H9 (cell line): ENCODE results near the gene SRCAP. TPM values are rescaled to one million over a fixed set of nuclear protein-coding genes. Genes with fewer than 3 reads are reported as not detected.

ENCODE experiments used
- DNase-seq: peaks from one replicate; pipeline ENCODE4 v3.0.0-alpha.2; 2017
- H2AFZ ChIP-seq: one replicate; pipeline ENCODE4 v1.6.1; 2013; ENCODE audit warnings: mild to moderate bottlenecking, low read length, control low read depth, moderate library complexity
- H2AK5ac ChIP-seq: 2 replicates; pipeline ENCODE4 v1.6.1; 2013; ENCODE audit warnings: low read length, control low read depth, mixed read lengths; ENCODE audit not compliant: insufficient read length
- H2BK120ac ChIP-seq: one replicate; pipeline ENCODE4 v1.6.1; 2013; ENCODE audit warnings: low read depth, mild to moderate bottlenecking, low read length, control low read depth, inconsistent platforms; ENCODE audit not compliant: poor library complexity, severe bottlenecking
- H2BK12ac ChIP-seq: 2 replicates; pipeline ENCODE4 v1.6.1; 2013; ENCODE audit warnings: low read length, control low read depth, mixed read lengths, low read depth; ENCODE audit not compliant: insufficient read length
- H2BK15ac ChIP-seq: 2 replicates; pipeline ENCODE4 v1.6.1; 2013; ENCODE audit warnings: low read depth, low read length, control low read depth
- H2BK20ac ChIP-seq: one replicate; pipeline ENCODE4 v1.6.1; 2013; ENCODE audit warnings: low read depth, mild to moderate bottlenecking, low read length, control low read depth, inconsistent platforms; ENCODE audit not compliant: poor library complexity, severe bottlenecking
- H2BK5ac ChIP-seq: 2 replicates; pipeline ENCODE4 v1.6.1; 2013; ENCODE audit warnings: low read length, control low read depth, mixed read lengths; ENCODE audit not compliant: insufficient read length
- H3K14ac ChIP-seq: 2 replicates; pipeline ENCODE4 v1.6.1; 2013; ENCODE audit warnings: low read length, control low read depth; ENCODE audit not compliant: insufficient read depth
- H3K18ac ChIP-seq: 2 replicates; pipeline ENCODE4 v1.6.1; 2013; ENCODE audit warnings: low read depth, mild to moderate bottlenecking, mixed read lengths, low read length, control low read depth; ENCODE audit not compliant: insufficient read length
- H3K23ac ChIP-seq: 2 replicates; pipeline ENCODE4 v1.6.1; 2013; ENCODE audit warnings: low read length, control low read depth, mixed read lengths, low read depth; ENCODE audit not compliant: insufficient read length
- H3K23me2 ChIP-seq: 2 replicates; pipeline ENCODE4 v1.6.1; 2013; ENCODE audit warnings: low read depth, mild to moderate bottlenecking, mixed read lengths, low read length, control low read depth; ENCODE audit not compliant: insufficient read length, poor library complexity, severe bottlenecking
- H3K27ac ChIP-seq: 2 replicates; pipeline ENCODE4 v1.5.1; 2013; ENCODE audit warnings: low read length, control low read depth, mixed read lengths, low read depth; ENCODE audit not compliant: insufficient read length
- H3K27me3 ChIP-seq: 2 replicates; pipeline ENCODE4 v1.6.1; 2013; ENCODE audit warnings: low read length, control low read depth, inconsistent platforms; ENCODE audit not compliant: insufficient read depth
- H3K4ac ChIP-seq: 2 replicates; pipeline ENCODE4 v1.6.1; 2013; ENCODE audit warnings: low read depth, mild to moderate bottlenecking, control low read depth, inconsistent platforms, low read length, moderate library complexity
- H3K4me1 ChIP-seq: 2 replicates; pipeline ENCODE4 v1.6.1; 2013; ENCODE audit warnings: low read length, control low read depth, inconsistent platforms; ENCODE audit not compliant: insufficient read depth
- H3K4me2 ChIP-seq: 2 replicates; pipeline ENCODE4 v1.6.1; 2013; ENCODE audit warnings: low read length, control low read depth, mixed read lengths; ENCODE audit not compliant: insufficient read length, insufficient read depth
- H3K56ac ChIP-seq: 2 replicates; pipeline ENCODE4 v1.6.1; 2013; ENCODE audit warnings: low read depth, mild to moderate bottlenecking, mixed read lengths, low read length, control low read depth; ENCODE audit not compliant: insufficient read length
- H3K79me1 ChIP-seq: 2 replicates; pipeline ENCODE4 v1.6.1; 2013; ENCODE audit warnings: low read depth, mild to moderate bottlenecking, moderate library complexity, low read length, control low read depth, inconsistent platforms; ENCODE audit not compliant: insufficient read depth, poor library complexity, severe bottlenecking
- H3K79me2 ChIP-seq: 2 replicates; pipeline ENCODE4 v1.6.1; 2013; ENCODE audit warnings: low read length, control low read depth, inconsistent platforms; ENCODE audit not compliant: insufficient read depth
- H3K9ac ChIP-seq: 2 replicates; pipeline ENCODE4 v1.6.1; 2013; ENCODE audit warnings: low read length, control low read depth, mixed read lengths; ENCODE audit not compliant: insufficient read length; ENCODE audit errors: extremely low read depth
- H3K9me3 ChIP-seq: one replicate; pipeline ENCODE4 v1.6.1; 2013; ENCODE audit warnings: low read depth, low read length, inconsistent platforms; ENCODE audit not compliant: control insufficient read depth
- H3T11ph ChIP-seq: one replicate; pipeline ENCODE4 v1.6.1; 2013; ENCODE audit warnings: mild to moderate bottlenecking, low read length, control low read depth, inconsistent platforms
- H4K20me1 ChIP-seq: one replicate; pipeline ENCODE4 v1.6.1; 2013; ENCODE audit not compliant: control insufficient read depth, insufficient read length, insufficient read depth
- H4K5ac ChIP-seq: 2 replicates; pipeline ENCODE4 v1.6.1; 2013; ENCODE audit warnings: low read depth, mild to moderate bottlenecking, mixed read lengths, low read length, control low read depth; ENCODE audit not compliant: insufficient read length
- H4K8ac ChIP-seq: replicated peaks from 2 replicates; pipeline ENCODE4 v1.6.1; 2013; ENCODE audit warnings: low read length, control low read depth, mixed read lengths, low read depth; ENCODE audit not compliant: insufficient read length
- H4K91ac ChIP-seq: 2 replicates; pipeline ENCODE4 v1.6.1; 2013; ENCODE audit warnings: low read depth, mild to moderate bottlenecking, moderate library complexity, mixed read lengths, low read length, control low read depth; ENCODE audit not compliant: insufficient read length
- H3K27ac Mint-ChIP-seq, 3 experiments: 2 replicates in 2 of 3; 3 replicates in 1 of 3; pipeline ENCODE4 v1.8.0; 2020 to 2021; ENCODE audit warnings: mixed read lengths in 3 of 3, mild to moderate bottlenecking in 1 of 3, moderate library complexity in 1 of 3
- H3K27me3 Mint-ChIP-seq: 2 replicates; pipeline ENCODE4 v1.8.0; 2021; ENCODE audit warnings: low read depth, mild to moderate bottlenecking, moderate library complexity, mixed read lengths
- H3K36me3 Mint-ChIP-seq, 3 experiments: 2 replicates in 2 of 3; 3 replicates in 1 of 3; pipeline ENCODE4 v1.8.0; 2020 to 2021; ENCODE audit warnings: low read depth in 3 of 3, mixed read lengths in 3 of 3; ENCODE audit not compliant: insufficient read depth in 1 of 3
- H3K4me1 Mint-ChIP-seq, 2 experiments: 2 replicates each; pipeline ENCODE4 v1.8.0; 2020; ENCODE audit warnings: mixed read lengths in 2 of 2
- H3K4me3 Mint-ChIP-seq, 2 experiments: 2 replicates in 1 of 2; 3 replicates in 1 of 2; pipeline ENCODE4 v1.8.0; 2020 to 2021; ENCODE audit warnings: mild to moderate bottlenecking in 2 of 2, mixed read lengths in 2 of 2, moderate library complexity in 1 of 2
- H3K9me3 Mint-ChIP-seq, 2 experiments: 2 replicates in 1 of 2; 3 replicates in 1 of 2; pipeline ENCODE4 v1.8.0; 2020; ENCODE audit warnings: mild to moderate bottlenecking in 2 of 2, mixed read lengths in 2 of 2, moderate library complexity in 1 of 2
- CTCF ChIP-seq: fragments of 200-600 bp; sonication (generic); conservative IDR thresholded peaks from 3 replicates; pipeline ENCODE4 v1.8.0; 2021; ENCODE audit warnings: antibody characterized with exemption, mild to moderate bottlenecking
- WGBS: extraction: QIAGEN DNeasy Blood & Tissue Kit; methylation state at CpG from one replicate; pipeline ENCODE4 v1.1.7; 2013; ENCODE audit warnings: missing lambda C conversion rate, low lambda C conversion rate, mixed read lengths; ENCODE audit not compliant: insufficient read length; ENCODE audit errors: extremely low coverage; 5-methylcytosine and 5-hydroxymethylcytosine counted together
- total RNA-seq: library from RNA; stranded (reverse); gene quantifications from 2 replicates; pipeline ENCODE4 v1.2.1, GENCODE V29; 2021

SRCAP gene
- total RNA-seq, 1 experiment from 2014 or later = 63.1 TPM

- no peak overlapping the region for H2BK120ac ChIP-seq
These were observed 40.3 kb downstream of the SRCAP start for GRCh38 chr16:30738984-30739951.

More at GRCh38 chr16:30738984-30739951, 40.3 kb downstream of the SRCAP start:
- no peaks in the 10 kb centered on the region for H3K9me3 ChIP-seq
- H2BK15ac ChIP-seq = no peak overlapping the region
- no peak for TF ChIP-seq CTCF
- no peak overlapping the region for H3K9ac ChIP-seq
- H3K27ac Mint-ChIP-seq = no peak overlapping the region
- H3K4ac ChIP-seq = no peak overlapping the region
- peaks cover 27 to 75% (median 56%) of the 10 kb centered on the region in 3 experiments for H3K36me3 Mint-ChIP-seq
- WGBS = no CpG with 5 or more reads among the region's 37 CpGs
- no peaks in the 10 kb centered on the region for H4K20me1 ChIP-seq
- no peak overlapping the region for H3K4me3 Mint-ChIP-seq
- no peak overlapping the region for H2AK5ac ChIP-seq
- no peaks in the 10 kb centered on the region for H3K23me2 ChIP-seq
- no peaks in the 10 kb centered on the region for H3K27me3 Mint-ChIP-seq
- H2BK12ac ChIP-seq = no peak overlapping the region
- peaks cover 10 to 17% of the 10 kb centered on the region in 2 experiments for H3K4me1 Mint-ChIP-seq
- H4K8ac ChIP-seq = no peak overlapping the region
- H3K79me1 ChIP-seq = no peaks in the 10 kb centered on the region
- no peak overlapping the region for H3K56ac ChIP-seq
- no peak overlapping the region for H4K5ac ChIP-seq
- no peak overlapping the region for H2BK5ac ChIP-seq
- no peaks in the 10 kb centered on the region for H3K79me2 ChIP-seq
- no peaks in the 10 kb centered on the region for H3K9me3 Mint-ChIP-seq
- no peak for DNase-seq
- H3K4me2 ChIP-seq = no peak overlapping the region
- H3K4me1 ChIP-seq = no peaks in the 10 kb centered on the region
- H3K18ac ChIP-seq = no peak overlapping the region
- H3T11ph ChIP-seq = no peak overlapping the region
- no peak overlapping the region for H2AFZ ChIP-seq
- no peak overlapping the region for H3K27ac ChIP-seq
- H3K27me3 ChIP-seq = no peaks in the 10 kb centered on the region
- no peak overlapping the region for H4K91ac ChIP-seq
- H3K14ac ChIP-seq = no peak overlapping the region
- H3K23ac ChIP-seq = no peak overlapping the region
- no peak overlapping the region for H2BK20ac ChIP-seq
